GM12878 (cell line): ENCODE data around the gene F3. TPM values are rescaled to one million over a fixed set of nuclear protein-coding genes. Genes with fewer than 3 reads are reported as not detected.

Experiments
- ATAC-seq: fragments of 200-7000 bp; cut with Tn5 transposase; 3 replicates; pipeline ENCODE4 v1.9.1; 2020; ENCODE audit warnings: mild to moderate bottlenecking, moderate library complexity
- BruUV-seq: library from RNA; stranded (reverse); fragments of 400-500 nt; replicated peaks from 2 replicates; lab custom pipeline; 2021; lab: Mats Ljungman, UMichigan
- CTCF ChIA-PET: fragments of 300-600 bp; sonication (Branson Sonifier 250); formaldehyde crosslinking; extraction: SDS; loops from one replicate; lab custom pipeline; 2021; ENCODE audit warnings: inconsistent platforms; lab: Yijun Ruan, JAX
- POLR2A ChIA-PET: fragments of 350-600 bp; formaldehyde crosslinking; extraction: SDS; loops from one replicate; lab custom pipeline; 2021; ENCODE audit warnings: inconsistent platforms; lab: Charles Lee
- RAD21 ChIA-PET: fragments of 300-600 bp; sonication (Branson Sonifier 250); formaldehyde crosslinking; loops from one replicate; lab custom pipeline; 2023; ENCODE audit warnings: antibody characterized with exemption; ENCODE audit not compliant: unreplicated experiment; lab: Charles Lee
- SMC1A ChIA-PET: fragments of 300-600 bp; sonication (Branson Sonifier 250); formaldehyde crosslinking; loops from one replicate; lab custom pipeline; 2023; ENCODE audit not compliant: unreplicated experiment, uncharacterized antibody; lab: Charles Lee
- DNase-seq: peaks from one replicate; pipeline ENCODE4 v3.0.0-alpha.2; 2011; ENCODE audit warnings: low read depth, low spot score
- FAIRE-seq: peaks from 3 replicates; lab custom pipeline; 2011; peaks lifted over from hg19 to GRCh38; lab: Jason Lieb, UNC
- H2AFZ ChIP-seq: 2 replicates; pipeline ENCODE4 v1.6.0; 2011; ENCODE audit warnings: low read depth, low read length, control low read depth; ENCODE audit not compliant: control insufficient read depth
- H3K27ac ChIP-seq: 2 replicates; pipeline ENCODE4 v1.5.1; 2011; ENCODE audit warnings: control low read depth; ENCODE audit not compliant: control insufficient read depth, insufficient read depth
- H3K27me3 ChIP-seq, 2 experiments: replicated peaks in 1 of 2; 2 replicates each; pipeline versions ENCODE4 v1.6.0 to v1.6.1; 2011; ENCODE audit warnings: low read length in 1 of 2; ENCODE audit not compliant: control insufficient read depth in 2 of 2, insufficient read depth in 2 of 2
- H3K36me3 ChIP-seq, 2 experiments: 2 replicates each; pipeline ENCODE4 v1.5.1; 2011; ENCODE audit warnings: low read length in 1 of 2; ENCODE audit not compliant: control insufficient read depth in 2 of 2, insufficient read depth in 2 of 2
- H3K4me1 ChIP-seq: 2 replicates; pipeline ENCODE4 v1.6.1; 2011; ENCODE audit warnings: mild to moderate bottlenecking, low read length, moderate library complexity, mixed read lengths; ENCODE audit not compliant: control insufficient read depth, insufficient read depth
- H3K4me2 ChIP-seq: 2 replicates; pipeline ENCODE4 v1.6.0; 2011; ENCODE audit warnings: control low read depth; ENCODE audit not compliant: control insufficient read depth, insufficient read depth
- H3K4me3 ChIP-seq: fragments of 200-600 bp; sonication (generic); 2 replicates; pipeline ENCODE4 v1.5.1; 2016
- H3K79me2 ChIP-seq: 2 replicates; pipeline ENCODE4 v1.6.0; 2011; ENCODE audit warnings: low read length; ENCODE audit not compliant: control insufficient read depth, insufficient read depth
- H3K9ac ChIP-seq: 2 replicates; pipeline ENCODE4 v1.8.0; 2011; ENCODE audit warnings: low read length, control low read depth, mixed read lengths; ENCODE audit not compliant: control insufficient read depth, insufficient read depth
- H3K9me3 ChIP-seq: replicated peaks from 3 replicates; pipeline ENCODE4 v1.5.1; 2011; ENCODE audit warnings: mild to moderate bottlenecking, low read length; ENCODE audit not compliant: control insufficient read depth, insufficient read depth
- H4K20me1 ChIP-seq: 2 replicates; pipeline ENCODE4 v1.6.0; 2011; ENCODE audit not compliant: control insufficient read depth, insufficient read depth
- PKNOX1 ChIP-seq: fragments of 450-650 bp; IDR thresholded peaks from 2 replicates; pipeline ENCODE4 v1.6.1; 2016; ENCODE audit warnings: mild to moderate bottlenecking
- POU2F2 ChIP-seq: IDR thresholded peaks from 3 replicates; pipeline ENCODE4 v1.6.1; 2011; ENCODE audit warnings: low read depth, mild to moderate bottlenecking, low read length, borderline replicate concordance
- WGBS: methylation state at CpG from one replicate; pipeline ENCODE4 v1.1.6; 2016; ENCODE audit warnings: low lambda C conversion rate; ENCODE audit not compliant: insufficient replicate concordance, insufficient coverage; ENCODE audit errors: missing lambda C conversion rate; 5-methylcytosine and 5-hydroxymethylcytosine counted together
- in situ Hi-C: fragments of 300-500 bp; cut with MboI; formaldehyde crosslinking; loops from 9 replicates; pipeline ENCODE4 v1.14.3; 2018; ENCODE audit warnings: mixed read lengths
- intact Hi-C: fragments of 100-400 bp; cut with micrococcal nuclease; formaldehyde crosslinking; loops from one replicate; pipeline ENCODE4 v1.14.2; 2022; ENCODE audit not compliant: unreplicated experiment
- polyA plus RNA-seq, 11 experiments: library from polyadenylated mRNA; depleted of rRNA in 4 of 11; unstranded in 6 of 11; stranded (reverse) in 5 of 11; fragments of >200 nt; fragmentation: Nextera tagmentation in 4 of 11; fragmentation: Illumina TruSeq in 1 of 11; extraction: Ambion mirVana in 4 of 11; extraction: Trizol in 1 of 11; gene quantifications; 1 replicate in 1 of 11; 2 replicates in 10 of 11; pipeline versions ENCODE4 v1.2.1 to v1.2.3, GENCODE V29; 2011 to 2016; ENCODE audit warnings: inconsistent platforms in 2 of 11, missing spikeins in 2 of 11, low read depth in 1 of 11
- total RNA-seq, 4 experiments: library from RNA; depleted of rRNA in 3 of 4; stranded (reverse); fragments of >200 nt in 3 of 4; fragmentation: Illumina TruSeq in 1 of 4; extraction: Trizol in 1 of 4; gene quantifications; 2 replicates each; pipeline versions ENCODE4 v1.2.1 to v1.2.3, GENCODE V29; 2013 to 2021
- TF ChIP-seq, protein P1 (sequence below): IDR thresholded peaks from 2 replicates; pipeline ENCODE4 v1.6.1; 2012; ENCODE audit warnings: mild to moderate bottlenecking, low read depth, low read length
- TF ChIP-seq, protein P2 (sequence below): fragments of 450-650 bp; IDR thresholded peaks from 2 replicates; pipeline ENCODE4 v1.6.1; 2017; ENCODE audit warnings: mild to moderate bottlenecking, moderate library complexity

Gene F3
- total and polyA plus RNA-seq, 10 of the 15 experiments (the other 5 are each of a cell fraction or from before 2014, with no cell fraction given), result 0.18 to 0.33 TPM; not detected in 8

DNA sequence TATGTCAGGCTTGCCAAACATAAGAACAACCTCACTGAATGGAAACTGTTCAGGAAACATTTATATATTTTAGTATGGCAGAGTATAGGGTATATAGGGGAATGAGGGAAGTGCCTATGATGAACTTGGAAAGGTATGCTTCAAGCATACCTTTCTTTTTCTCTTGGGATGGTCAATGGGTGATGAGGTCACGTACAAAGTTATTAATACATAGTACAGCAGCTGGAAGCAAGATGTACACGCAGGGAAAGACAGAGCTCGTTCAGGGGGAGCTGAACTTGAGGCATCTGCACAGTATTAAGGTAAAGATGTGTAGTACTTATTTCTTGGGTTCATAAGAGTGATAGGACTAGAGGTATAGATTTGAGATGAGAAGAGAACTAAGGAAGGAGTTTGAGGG lies 61.9 kb downstream of the F3 start:
- Histone ChIP-seq H3K4me3 (no peak overlapping the region), H4K20me1 (no peaks in the 10 kb centered on the region), H2AFZ (no peak overlapping the region), H3K9ac (no peak overlapping the region), H3K9me3 (no peaks in the 10 kb centered on the region), H3K36me3 (no peaks in the 10 kb centered on the region; a peak in 2 of 4 replicates), H3K4me1 (no peaks in the 10 kb centered on the region), H3K79me2 (no peaks in the 10 kb centered on the region), H3K27me3 (no peaks in the 10 kb centered on the region), H3K4me2 (no peak overlapping the region), H3K27ac (no peak overlapping the region)
- SMC1A ChIA-PET, result interaction anchor here (1.7 to 4.7 kb wide), 2 partner anchors 19 to 325 kb away, joined by 6 to 96 read pairs; no protein-coding TSS in a partner anchor
- no TSS peak for BruUV-seq
- CTCF ChIA-PET, result interaction anchor here (1.1 to 5.0 kb wide), 5 partner anchors 9 to 374 kb away, joined by 3 to 131 read pairs (median 3); no protein-coding TSS in a partner anchor
- in situ Hi-C loops (loop anchor here (5.0 kb wide), 1 partner anchor 323 kb away; no protein-coding TSS in a partner anchor), intact Hi-C loops (no loop called here)
- POLR2A ChIA-PET, result no interaction called here
- RAD21 ChIA-PET, result interaction anchor here (4.7 kb wide), 1 partner anchor 325 kb away, joined by 77 read pairs; no protein-coding TSS in a partner anchor
- ATAC-seq (no peak), DNase-seq (no peak), FAIRE-seq (no peak)
- 96% methylated on average over 3 of the region's 3 CpGs for WGBS
- TF ChIP-seq, protein P1, sequence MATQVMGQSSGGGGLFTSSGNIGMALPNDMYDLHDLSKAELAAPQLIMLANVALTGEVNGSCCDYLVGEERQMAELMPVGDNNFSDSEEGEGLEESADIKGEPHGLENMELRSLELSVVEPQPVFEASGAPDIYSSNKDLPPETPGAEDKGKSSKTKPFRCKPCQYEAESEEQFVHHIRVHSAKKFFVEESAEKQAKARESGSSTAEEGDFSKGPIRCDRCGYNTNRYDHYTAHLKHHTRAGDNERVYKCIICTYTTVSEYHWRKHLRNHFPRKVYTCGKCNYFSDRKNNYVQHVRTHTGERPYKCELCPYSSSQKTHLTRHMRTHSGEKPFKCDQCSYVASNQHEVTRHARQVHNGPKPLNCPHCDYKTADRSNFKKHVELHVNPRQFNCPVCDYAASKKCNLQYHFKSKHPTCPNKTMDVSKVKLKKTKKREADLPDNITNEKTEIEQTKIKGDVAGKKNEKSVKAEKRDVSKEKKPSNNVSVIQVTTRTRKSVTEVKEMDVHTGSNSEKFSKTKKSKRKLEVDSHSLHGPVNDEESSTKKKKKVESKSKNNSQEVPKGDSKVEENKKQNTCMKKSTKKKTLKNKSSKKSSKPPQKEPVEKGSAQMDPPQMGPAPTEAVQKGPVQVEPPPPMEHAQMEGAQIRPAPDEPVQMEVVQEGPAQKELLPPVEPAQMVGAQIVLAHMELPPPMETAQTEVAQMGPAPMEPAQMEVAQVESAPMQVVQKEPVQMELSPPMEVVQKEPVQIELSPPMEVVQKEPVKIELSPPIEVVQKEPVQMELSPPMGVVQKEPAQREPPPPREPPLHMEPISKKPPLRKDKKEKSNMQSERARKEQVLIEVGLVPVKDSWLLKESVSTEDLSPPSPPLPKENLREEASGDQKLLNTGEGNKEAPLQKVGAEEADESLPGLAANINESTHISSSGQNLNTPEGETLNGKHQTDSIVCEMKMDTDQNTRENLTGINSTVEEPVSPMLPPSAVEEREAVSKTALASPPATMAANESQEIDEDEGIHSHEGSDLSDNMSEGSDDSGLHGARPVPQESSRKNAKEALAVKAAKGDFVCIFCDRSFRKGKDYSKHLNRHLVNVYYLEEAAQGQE, result no peak
- TF ChIP-seq, protein P2, sequence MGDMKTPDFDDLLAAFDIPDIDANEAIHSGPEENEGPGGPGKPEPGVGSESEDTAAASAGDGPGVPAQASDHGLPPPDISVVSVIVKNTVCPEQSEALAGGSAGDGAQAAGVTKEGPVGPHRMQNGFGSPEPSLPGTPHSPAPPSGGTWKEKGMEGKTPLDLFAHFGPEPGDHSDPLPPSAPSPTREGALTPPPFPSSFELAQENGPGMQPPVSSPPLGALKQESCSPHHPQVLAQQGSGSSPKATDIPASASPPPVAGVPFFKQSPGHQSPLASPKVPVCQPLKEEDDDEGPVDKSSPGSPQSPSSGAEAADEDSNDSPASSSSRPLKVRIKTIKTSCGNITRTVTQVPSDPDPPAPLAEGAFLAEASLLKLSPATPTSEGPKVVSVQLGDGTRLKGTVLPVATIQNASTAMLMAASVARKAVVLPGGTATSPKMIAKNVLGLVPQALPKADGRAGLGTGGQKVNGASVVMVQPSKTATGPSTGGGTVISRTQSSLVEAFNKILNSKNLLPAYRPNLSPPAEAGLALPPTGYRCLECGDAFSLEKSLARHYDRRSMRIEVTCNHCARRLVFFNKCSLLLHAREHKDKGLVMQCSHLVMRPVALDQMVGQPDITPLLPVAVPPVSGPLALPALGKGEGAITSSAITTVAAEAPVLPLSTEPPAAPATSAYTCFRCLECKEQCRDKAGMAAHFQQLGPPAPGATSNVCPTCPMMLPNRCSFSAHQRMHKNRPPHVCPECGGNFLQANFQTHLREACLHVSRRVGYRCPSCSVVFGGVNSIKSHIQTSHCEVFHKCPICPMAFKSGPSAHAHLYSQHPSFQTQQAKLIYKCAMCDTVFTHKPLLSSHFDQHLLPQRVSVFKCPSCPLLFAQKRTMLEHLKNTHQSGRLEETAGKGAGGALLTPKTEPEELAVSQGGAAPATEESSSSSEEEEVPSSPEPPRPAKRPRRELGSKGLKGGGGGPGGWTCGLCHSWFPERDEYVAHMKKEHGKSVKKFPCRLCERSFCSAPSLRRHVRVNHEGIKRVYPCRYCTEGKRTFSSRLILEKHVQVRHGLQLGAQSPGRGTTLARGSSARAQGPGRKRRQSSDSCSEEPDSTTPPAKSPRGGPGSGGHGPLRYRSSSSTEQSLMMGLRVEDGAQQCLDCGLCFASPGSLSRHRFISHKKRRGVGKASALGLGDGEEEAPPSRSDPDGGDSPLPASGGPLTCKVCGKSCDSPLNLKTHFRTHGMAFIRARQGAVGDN, result no peak
- TF ChIP-seq PKNOX1, result no peak
- no peak for TF ChIP-seq POU2F2

Other genes starting within 250 kb of the F3 start
- gene ABCD3, start 123.4 kb downstream of the F3 start, total RNA-seq (2014; rRNA removed), result 23.4 and 29.4 TPM in 2 replicates
- 32.6 and 32.8 TPM in 2 replicates for gene ABCD3, start 123.4 kb downstream of the F3 start, total RNA-seq (2014; rRNA removed; fragmentation: Illumina TruSeq; extraction: Trizol)
- 27.4 and 29.3 TPM in 2 replicates for gene ABCD3, start 123.4 kb downstream of the F3 start, total RNA-seq (2021)
- gene ABCD3, start 123.4 kb downstream of the F3 start, polyA plus RNA-seq (2011; rRNA removed), result 24.9 and 35.3 TPM in 2 replicates
- gene ABCD3, start 123.4 kb downstream of the F3 start, polyA plus RNA-seq (2014; fragmentation: Illumina TruSeq; extraction: Trizol), result 23.4 and 36.6 TPM in 2 replicates
- gene ABCD3, start 123.4 kb downstream of the F3 start, polyA plus RNA-seq (2014; fragmentation: Nextera tagmentation; extraction: Ambion mirVana), result 10 to 100 TPM; 15.1 to 16.3 TPM
- gene ABCD3, start 123.4 kb downstream of the F3 start, polyA plus RNA-seq (2014; rRNA removed), result 16.9 and 18.7 TPM in 2 replicates
- gene ABCD3, start 123.4 kb downstream of the F3 start, polyA plus RNA-seq (2016; fragmentation: Nextera tagmentation; extraction: Ambion mirVana), result 10 to 100 TPM; 38.0 to 40.2 TPM